Upper lobe of right lung (tissue), 1 donor: ENCODE data around the gene GPX7. TPM values are rescaled to one million over a fixed set of nuclear protein-coding genes. Genes with fewer than 3 reads are reported as not detected.
A peak's percentile ranks its signal among the peaks of the same experiment; 100 is the strongest.

ENCODE experiments used
- ATAC-seq: fragments of 200-7000 bp; cut with Tn5 transposase; one replicate; pipeline ENCODE4 v1.9.1; 2020; ENCODE audit warnings: mild to moderate bottlenecking, moderate library complexity
- DNase-seq: peaks from one replicate; pipeline ENCODE4 v3.0.0-alpha.2; 2020
- H3K27ac ChIP-seq: fragments of 200-600 bp; one replicate; pipeline ENCODE4 v1.8.0; 2022
- H3K27me3 ChIP-seq: fragments of 200-600 bp; one replicate; pipeline ENCODE4 v1.8.0; 2022; ENCODE audit warnings: mild to moderate bottlenecking
- H3K36me3 ChIP-seq: fragments of 200-600 bp; one replicate; pipeline ENCODE4 v1.8.0; 2022
- H3K4me1 ChIP-seq: fragments of 200-600 bp; one replicate; pipeline ENCODE4 v1.8.0; 2022
- H3K4me3 ChIP-seq: fragments of 200-600 bp; one replicate; pipeline ENCODE4 v1.8.0; 2022; ENCODE audit warnings: mild to moderate bottlenecking
- H3K9me3 ChIP-seq: fragments of 200-600 bp; one replicate; pipeline ENCODE4 v1.8.0; 2022
- CTCF ChIP-seq: fragments of 200-600 bp; IDR thresholded peaks from one replicate; pipeline ENCODE4 v1.8.0; 2022; ENCODE audit warnings: antibody characterized with exemption
- intact Hi-C: fragments of 100-400 bp; cut with DNase I; formaldehyde crosslinking; loops from one replicate; pipeline ENCODE4 v1.11.0; 2022
- total RNA-seq: library from RNA; stranded (reverse); fragmentation: NEBNext Ultra II Directional; extraction: Animal tissue kit (Norgen Biotek cat#: 25700); gene quantifications from one replicate; pipeline ENCODE4 v1.2.1, GENCODE V29; 2021
- donor health status: DM: no; HTN: yes; CAD: no; lungs with severe emphysema.

GPX7 gene
- total RNA-seq, 1 donor from 2014 or later = 6.2 TPM

- H3K4me1 ChIP-seq = no peaks in the 10 kb centered on the region
- H3K36me3 ChIP-seq = no peaks in the 10 kb centered on the region
- DNase-seq (no peak), ATAC-seq (peak; percentile 67)
- TF ChIP-seq CTCF = no peak
- H3K9me3 ChIP-seq = no peaks in the 10 kb centered on the region
- no peak overlapping the region for H3K4me3 ChIP-seq
- peak overlapping the region; percentile 70 for H3K27ac ChIP-seq
- H3K27me3 ChIP-seq = peaks cover 22% of the 10 kb centered on the region
- intact Hi-C loops = no loop called here
Observed at GRCh38 chr1:52636721-52637695, 34.8 kb downstream of the GPX7 start.

- intact Hi-C loops = no loop called here
- H3K9me3 ChIP-seq = no peaks in the 10 kb centered on the region
- no peak for TF ChIP-seq CTCF
- no peaks in the 10 kb centered on the region for H3K4me1 ChIP-seq
- DNase-seq (no peak), ATAC-seq (no peak)
- H3K4me3 ChIP-seq = no peak overlapping the region
- no peaks in the 10 kb centered on the region for H3K36me3 ChIP-seq
- H3K27me3 ChIP-seq = peaks cover 13% of the 10 kb centered on the region
- peak overlapping the region; percentile 70 for H3K27ac ChIP-seq
Observed at GRCh38 chr1:52637946-52638345, 35.8 kb downstream of the GPX7 start.

GRCh38 chr1:52640697-52641096, 38.5 kb downstream of the GPX7 start:
- ATAC-seq (no peak), DNase-seq (no peak)
- intact Hi-C loops = no loop called here
- no peak for TF ChIP-seq CTCF
- Histone ChIP-seq H3K27ac (no peak overlapping the region), H3K9me3 (no peaks in the 10 kb centered on the region), H3K36me3 (no peaks in the 10 kb centered on the region), H3K4me1 (no peaks in the 10 kb centered on the region), H3K4me3 (no peak overlapping the region), H3K27me3 (no peaks in the 10 kb centered on the region)

- H3K4me3 ChIP-seq = no peak overlapping the region
- no peak for DNase-seq
- intact Hi-C loops = no loop called here
- H3K4me1 ChIP-seq = no peaks in the 10 kb centered on the region
- H3K27ac ChIP-seq = no peak overlapping the region
- no peak for ATAC-seq
- H3K36me3 ChIP-seq = no peaks in the 10 kb centered on the region
- no peak for TF ChIP-seq CTCF
- H3K27me3 ChIP-seq = no peaks in the 10 kb centered on the region
- H3K9me3 ChIP-seq = no peaks in the 10 kb centered on the region
Observed at GRCh38 chr1:52641307-52641706, 39.1 kb downstream of the GPX7 start.

- ATAC-seq (no peak), DNase-seq (no peak)
- H3K9me3 ChIP-seq = no peaks in the 10 kb centered on the region
- no peak overlapping the region for H3K27ac ChIP-seq
- no peaks in the 10 kb centered on the region for H3K36me3 ChIP-seq
- intact Hi-C loops = no loop called here
- H3K27me3 ChIP-seq = no peaks in the 10 kb centered on the region
- no peak overlapping the region for H3K4me3 ChIP-seq
- TF ChIP-seq CTCF = no peak
- H3K4me1 ChIP-seq = no peaks in the 10 kb centered on the region
Observed at GRCh38 chr1:52645261-52645660, 43.1 kb downstream of the GPX7 start.
